ENCODE results near the gene ARHGEF17.

ARHGEF17 gene

DNA sequence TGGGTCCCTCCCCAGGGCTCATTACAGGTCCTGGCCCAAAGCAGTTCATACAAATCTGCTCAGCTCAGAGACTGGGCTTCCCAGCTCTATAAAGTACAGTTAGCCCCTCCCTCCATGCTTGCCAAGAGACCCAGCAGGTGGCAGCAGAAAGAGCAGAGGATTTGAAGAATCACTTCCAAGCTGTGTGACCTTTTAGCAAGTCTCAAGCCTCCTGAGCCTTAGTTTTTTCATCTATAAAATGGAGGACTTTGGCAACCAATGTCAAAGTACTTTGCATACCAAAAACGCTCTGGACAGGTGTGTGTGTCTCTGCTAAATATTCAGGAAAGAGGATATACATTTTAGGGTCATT lies 94.7 kb downstream of the ARHGEF17 start:
- no peak overlapping the region for H3K4me2 ChIP-seq (ENCODE audit: low read length)
- H3K36me3 ChIP-seq (ENCODE audit: control insufficient read depth, low read length), result peaks cover 33% of the 10 kb centered on the region
- TF ChIP-seq EZH2phosphoT487 (IDR thresholded peaks at IDR 0.05; ENCODE audit: borderline replicate concordance, low read length), result no peak
- peak; percentile 46 for TF ChIP-seq CTCF (IDR thresholded peaks at IDR 0.05; ENCODE audit: low read depth, low read length, poor library complexity, severe bottlenecking)
- H3K27me3 ChIP-seq (ENCODE audit: control insufficient read depth, low read length), result no peaks in the 10 kb centered on the region
- no peaks in the 10 kb centered on the region for H3K4me1 ChIP-seq (ENCODE audit: control insufficient read depth, low read length)
- H3F3A ChIP-seq (ENCODE audit: control insufficient read depth, insufficient read depth), result peaks cover 4% of the 10 kb centered on the region; the same call in 1 of the 2 replicates
- H3K27ac ChIP-seq (ENCODE audit: low read depth, low read length), result no peak overlapping the region
- H3K9me2 ChIP-seq (replicated peaks; ENCODE audit: control insufficient read depth, low read length), result no peaks in the 10 kb centered on the region
- no peaks in the 10 kb centered on the region for H3K9me3 ChIP-seq (ENCODE audit: control insufficient read depth, insufficient read depth, low read length)
- no peaks in the 10 kb centered on the region for H4K20me1 ChIP-seq (ENCODE audit: control insufficient read depth, insufficient read depth, low read depth, low read length)
- H3K79me2 ChIP-seq (ENCODE audit: control insufficient read depth, low read length), result no peaks in the 10 kb centered on the region
- H3K4me3 ChIP-seq (ENCODE audit: low read length), result no peak overlapping the region

DNA sequence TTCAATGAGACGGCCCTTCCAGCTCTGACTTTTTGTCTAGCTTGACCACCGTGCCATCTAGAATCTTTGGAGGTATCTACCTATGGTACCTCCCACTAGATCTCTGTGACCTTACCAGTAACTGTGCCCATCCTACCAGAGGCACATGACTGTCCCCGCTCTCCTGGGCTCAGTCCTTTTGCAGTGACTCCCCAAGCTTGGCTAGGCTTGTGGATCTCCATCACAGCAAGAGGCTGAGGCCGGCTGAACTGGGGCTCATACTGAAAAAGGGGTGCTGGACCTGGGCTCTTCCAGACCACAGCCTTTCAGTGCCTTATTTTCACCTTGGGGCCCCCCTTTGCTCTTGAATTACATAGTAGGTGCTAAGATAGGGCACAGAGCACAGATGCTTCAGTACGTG lies 95.5 kb downstream of the ARHGEF17 start:
- H3K9me2 ChIP-seq (replicated peaks; ENCODE audit: control insufficient read depth, low read length), result no peaks in the 10 kb centered on the region
- H3K36me3 ChIP-seq (ENCODE audit: control insufficient read depth, low read length), result peaks cover 30% of the 10 kb centered on the region
- TF ChIP-seq CTCF (IDR thresholded peaks at IDR 0.05; ENCODE audit: low read depth, low read length, poor library complexity, severe bottlenecking), result no peak
- TF ChIP-seq EZH2phosphoT487 (IDR thresholded peaks at IDR 0.05; ENCODE audit: borderline replicate concordance, low read length), result no peak
- no peaks in the 10 kb centered on the region for H4K20me1 ChIP-seq (ENCODE audit: control insufficient read depth, insufficient read depth, low read depth, low read length)
- H3F3A ChIP-seq (ENCODE audit: control insufficient read depth, insufficient read depth), result peaks cover 4% of the 10 kb centered on the region; the same call in 1 of the 2 replicates
- no peaks in the 10 kb centered on the region for H3K27me3 ChIP-seq (ENCODE audit: control insufficient read depth, low read length)
- no peak overlapping the region for H3K4me2 ChIP-seq (ENCODE audit: low read length)
- no peak overlapping the region for H3K27ac ChIP-seq (ENCODE audit: low read depth, low read length)
- no peak overlapping the region for H3K4me3 ChIP-seq (ENCODE audit: low read length)
- no peaks in the 10 kb centered on the region for H3K4me1 ChIP-seq (ENCODE audit: control insufficient read depth, low read length)
- H3K79me2 ChIP-seq (ENCODE audit: control insufficient read depth, low read length), result no peaks in the 10 kb centered on the region
- H3K9me3 ChIP-seq (ENCODE audit: control insufficient read depth, insufficient read depth, low read length), result no peaks in the 10 kb centered on the region

DNA sequence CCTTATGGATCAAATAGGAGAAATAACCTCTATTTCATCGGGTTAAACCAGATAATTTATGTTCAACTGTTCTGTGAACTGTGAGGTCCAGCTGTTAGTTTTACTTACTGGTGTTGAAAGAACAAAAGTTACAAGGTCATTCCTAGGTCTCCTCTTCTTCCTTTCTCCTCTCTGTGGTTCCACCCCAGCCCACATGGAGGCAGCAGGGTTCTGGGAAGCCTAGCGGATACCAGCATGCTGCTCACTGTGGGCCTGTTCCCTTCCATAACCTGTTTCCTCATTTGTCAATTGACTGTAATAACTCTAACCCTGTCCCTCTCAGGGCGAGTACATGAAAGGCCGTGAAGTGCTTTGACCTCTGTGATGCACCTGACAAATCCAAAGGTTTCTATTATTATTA lies 96.0 kb downstream of the ARHGEF17 start:
- H3K9me3 ChIP-seq (ENCODE audit: control insufficient read depth, insufficient read depth, low read length), result no peaks in the 10 kb centered on the region
- H3K4me1 ChIP-seq (ENCODE audit: control insufficient read depth, low read length), result no peaks in the 10 kb centered on the region
- H3K9me2 ChIP-seq (replicated peaks; ENCODE audit: control insufficient read depth, low read length), result no peaks in the 10 kb centered on the region
- H4K20me1 ChIP-seq (ENCODE audit: control insufficient read depth, insufficient read depth, low read depth, low read length), result no peaks in the 10 kb centered on the region
- no peak overlapping the region for H3K4me3 ChIP-seq (ENCODE audit: low read length)
- no peak for TF ChIP-seq EZH2phosphoT487 (IDR thresholded peaks at IDR 0.05; ENCODE audit: borderline replicate concordance, low read length)
- TF ChIP-seq CTCF (IDR thresholded peaks at IDR 0.05; ENCODE audit: low read depth, low read length, poor library complexity, severe bottlenecking), result no peak
- no peak overlapping the region for H3K27ac ChIP-seq (ENCODE audit: low read depth, low read length)
- H3K27me3 ChIP-seq (ENCODE audit: control insufficient read depth, low read length), result no peaks in the 10 kb centered on the region
- no peaks in the 10 kb centered on the region for H3K79me2 ChIP-seq (ENCODE audit: control insufficient read depth, low read length)
- no peak overlapping the region for H3K4me2 ChIP-seq (ENCODE audit: low read length)
- H3F3A ChIP-seq (ENCODE audit: control insufficient read depth, insufficient read depth), result peaks cover 4% of the 10 kb centered on the region; the same call in 1 of the 2 replicates
- peaks cover 30% of the 10 kb centered on the region for H3K36me3 ChIP-seq (ENCODE audit: control insufficient read depth, low read length)
